Subcutaneous abdominal adipose tissue (tissue), 5 donors: ENCODE measurements around the gene MRPS27.
A peak's percentile ranks its signal among the peaks of the same experiment; 100 is the strongest.

Experiments
- H3K27ac ChIP-seq: one replicate; pipeline ENCODE4 v1.7.0; 2013; ENCODE audit warnings: low read depth, mild to moderate bottlenecking, inconsistent platforms, low read length, moderate library complexity
- H3K27me3 ChIP-seq, 5 donors: one replicate each; pipeline ENCODE4 v1.7.0; 2013; ENCODE audit warnings: low read length in 5 of 5, inconsistent platforms in 1 of 5; ENCODE audit not compliant: control insufficient read depth in 5 of 5, insufficient read depth in 4 of 5
- H3K36me3 ChIP-seq, 5 donors: one replicate each; pipeline ENCODE4 v1.7.0; 2013; ENCODE audit warnings: low read length in 5 of 5; ENCODE audit not compliant: control insufficient read depth in 5 of 5, insufficient read depth in 5 of 5
- H3K4me1 ChIP-seq, 5 donors: one replicate each; pipeline ENCODE4 v1.7.0; 2013; ENCODE audit warnings: low read length in 5 of 5, mild to moderate bottlenecking in 3 of 5, moderate library complexity in 1 of 5; ENCODE audit not compliant: control insufficient read depth in 5 of 5, insufficient read depth in 5 of 5
- H3K4me3 ChIP-seq, 5 donors: one replicate each; pipeline ENCODE4 v1.7.0; 2013; ENCODE audit warnings: low read length in 5 of 5, low read depth in 1 of 5
- H3K9ac ChIP-seq, 5 donors: one replicate each; pipeline ENCODE4 v1.7.0; 2013; ENCODE audit warnings: low read length in 5 of 5, mild to moderate bottlenecking in 4 of 5, moderate library complexity in 3 of 5
- H3K9me3 ChIP-seq, 5 donors: one replicate each; pipeline ENCODE4 v1.7.0; 2013; ENCODE audit warnings: low read length in 5 of 5; ENCODE audit not compliant: control insufficient read depth in 5 of 5
- donor health status: healthy.
- donor health status: healthy.
- donor health status: healthy.
- donor health status: healthy.
- donor health status: healthy.

MRPS27 gene

GRCh38 chr5:72284559-72285423 is 35.2 kb downstream of the MRPS27 start:
- Histone ChIP-seq H3K9ac (no peak overlapping the region), H3K4me1 (peaks cover 2 to 44% (median 28%) of the 10 kb centered on the region in 5 donors), H3K36me3 (peaks cover under 1 to 7% (median 3%) of the 10 kb centered on the region in 5 donors), H3K27ac (no peak overlapping the region), H3K27me3 (no peaks in the 10 kb centered on the region), H3K9me3 (no peaks in the 10 kb centered on the region), H3K4me3 (no peak overlapping the region)

- Histone ChIP-seq H3K27me3 (no peaks in the 10 kb centered on the region), H3K27ac (peak overlapping the region; percentile 90), H3K36me3 (peaks cover 0 to 4% (median 0%) of the 10 kb centered on the region in 5 donors), H3K9ac (no peak overlapping the region), H3K4me1 (peaks cover 2 to 44% (median 28%) of the 10 kb centered on the region in 5 donors), H3K4me3 (no peak overlapping the region), H3K9me3 (no peaks in the 10 kb centered on the region)
These were observed 36.7 kb downstream of the MRPS27 start for GRCh38 chr5:72283358-72283757.

DNA sequence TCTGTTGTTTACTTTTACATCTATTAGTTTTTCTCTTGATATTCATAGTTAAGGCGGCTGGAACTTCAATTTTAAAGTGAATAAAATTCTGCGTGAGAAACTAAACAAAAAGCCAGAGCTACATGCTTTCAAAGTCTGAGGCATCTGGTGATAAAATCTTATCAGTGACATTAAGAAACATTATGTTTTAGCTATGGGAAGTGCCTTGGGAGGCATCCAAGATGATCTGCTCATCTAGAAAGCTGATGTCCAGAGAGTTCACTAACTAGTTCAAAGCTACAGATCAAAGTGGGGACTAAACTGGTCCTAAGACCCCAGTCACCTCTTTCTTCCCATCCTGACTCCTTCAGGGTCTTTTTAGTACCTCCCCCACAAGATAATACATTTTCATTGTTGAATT is 37.2 kb downstream of the MRPS27 start:
- Histone ChIP-seq H3K36me3 (peaks cover 0 to 3% (median 0%) of the 10 kb centered on the region in 5 donors), H3K27ac (peak overlapping the region; percentile 90), H3K4me1 (peaks cover 2 to 44% (median 28%) of the 10 kb centered on the region in 5 donors), H3K4me3 (no peak overlapping the region), H3K27me3 (no peaks in the 10 kb centered on the region), H3K9me3 (no peaks in the 10 kb centered on the region), H3K9ac (peak overlapping the region in 2 of 5 donors; percentile 48 to 77)

- Histone ChIP-seq H3K9me3 (no peaks in the 10 kb centered on the region), H3K4me3 (no peak overlapping the region), H3K4me1 (peaks cover 2 to 44% (median 28%) of the 10 kb centered on the region in 5 donors), H3K27me3 (no peaks in the 10 kb centered on the region), H3K9ac (peak overlapping the region in 3 of 5 donors; percentile 19 to 77 (median 48)), H3K36me3 (no peaks in the 10 kb centered on the region), H3K27ac (peak overlapping the region; percentile 90)
These were observed 38.1 kb downstream of the MRPS27 start for GRCh38 chr5:72281764-72282499.

- Histone ChIP-seq H3K4me1 (peaks cover 2 to 44% (median 28%) of the 10 kb centered on the region in 5 donors), H3K9ac (peak overlapping the region in 3 of 5 donors; percentile 19 to 36 (median 30)), H3K27me3 (no peaks in the 10 kb centered on the region), H3K9me3 (no peaks in the 10 kb centered on the region), H3K4me3 (no peak overlapping the region), H3K36me3 (no peaks in the 10 kb centered on the region), H3K27ac (peak overlapping the region; percentile 90)
These were observed 38.6 kb downstream of the MRPS27 start for GRCh38 chr5:72281430-72281763.

- H3K27ac ChIP-seq: peak overlapping the region; percentile 90
- H3K9me3 ChIP-seq: no peaks in the 10 kb centered on the region
- no peak overlapping the region for H3K4me3 ChIP-seq
- peaks cover 2 to 44% (median 28%) of the 10 kb centered on the region in 5 donors for H3K4me1 ChIP-seq
- peak overlapping the region in 1 of 5 donors; percentile 30 for H3K9ac ChIP-seq
- H3K36me3 ChIP-seq: peaks cover 0 to 2% (median 0%) of the 10 kb centered on the region in 5 donors
- no peaks in the 10 kb centered on the region for H3K27me3 ChIP-seq
These were observed 39.4 kb downstream of the MRPS27 start for GRCh38 chr5:72280581-72281069.

GRCh38 chr5:72276219-72276752 is 43.8 kb downstream of the MRPS27 start:
- H3K4me1 ChIP-seq: peaks cover 0 to 19% (median 13%) of the 10 kb centered on the region in 5 donors
- no peaks in the 10 kb centered on the region for H3K9me3 ChIP-seq
- H3K36me3 ChIP-seq: peaks cover 0 to 2% (median 0%) of the 10 kb centered on the region in 5 donors
- H3K9ac ChIP-seq: no peak overlapping the region
- H3K4me3 ChIP-seq: no peak overlapping the region
- H3K27me3 ChIP-seq: no peaks in the 10 kb centered on the region
- no peak overlapping the region for H3K27ac ChIP-seq

DNA sequence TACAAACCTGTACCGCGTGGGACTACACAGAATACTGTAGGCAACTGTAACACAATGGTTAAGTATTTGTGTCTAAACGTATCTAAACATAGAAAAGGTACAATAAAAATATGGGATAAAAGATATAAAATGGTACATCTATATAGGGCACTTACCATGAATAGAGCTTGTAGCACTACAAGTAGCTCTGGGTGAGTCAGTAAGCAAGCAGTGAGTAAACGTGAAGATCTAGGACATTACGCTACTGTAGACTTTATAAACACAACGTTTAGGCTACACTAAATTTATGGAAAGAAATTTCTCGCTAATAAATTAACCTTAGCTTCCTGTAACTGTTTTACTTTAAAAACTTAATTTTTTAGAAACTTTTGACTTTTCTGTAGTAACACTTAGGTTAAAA is 46.5 kb downstream of the MRPS27 start:
- Histone ChIP-seq H3K4me3 (no peak overlapping the region), H3K9me3 (no peaks in the 10 kb centered on the region), H3K27me3 (no peaks in the 10 kb centered on the region), H3K9ac (no peak overlapping the region), H3K36me3 (peaks cover 0 to 2% (median 0%) of the 10 kb centered on the region in 5 donors), H3K27ac (no peak overlapping the region), H3K4me1 (peaks cover 0 to 10% (median 7%) of the 10 kb centered on the region in 5 donors)

GRCh38 chr5:72272398-72272797 is 47.6 kb downstream of the MRPS27 start:
- peaks cover 0 to 2% (median 0%) of the 10 kb centered on the region in 5 donors for H3K36me3 ChIP-seq
- H3K9ac ChIP-seq: no peak overlapping the region
- no peak overlapping the region for H3K4me3 ChIP-seq
- H3K27ac ChIP-seq: no peak overlapping the region
- no peaks in the 10 kb centered on the region for H3K9me3 ChIP-seq
- peaks cover 0 to 13% (median 9%) of the 10 kb centered on the region in 5 donors for H3K4me1 ChIP-seq
- H3K27me3 ChIP-seq: no peaks in the 10 kb centered on the region
